ENCODE measurements around the gene PANK1.

PANK1 gene

DNA sequence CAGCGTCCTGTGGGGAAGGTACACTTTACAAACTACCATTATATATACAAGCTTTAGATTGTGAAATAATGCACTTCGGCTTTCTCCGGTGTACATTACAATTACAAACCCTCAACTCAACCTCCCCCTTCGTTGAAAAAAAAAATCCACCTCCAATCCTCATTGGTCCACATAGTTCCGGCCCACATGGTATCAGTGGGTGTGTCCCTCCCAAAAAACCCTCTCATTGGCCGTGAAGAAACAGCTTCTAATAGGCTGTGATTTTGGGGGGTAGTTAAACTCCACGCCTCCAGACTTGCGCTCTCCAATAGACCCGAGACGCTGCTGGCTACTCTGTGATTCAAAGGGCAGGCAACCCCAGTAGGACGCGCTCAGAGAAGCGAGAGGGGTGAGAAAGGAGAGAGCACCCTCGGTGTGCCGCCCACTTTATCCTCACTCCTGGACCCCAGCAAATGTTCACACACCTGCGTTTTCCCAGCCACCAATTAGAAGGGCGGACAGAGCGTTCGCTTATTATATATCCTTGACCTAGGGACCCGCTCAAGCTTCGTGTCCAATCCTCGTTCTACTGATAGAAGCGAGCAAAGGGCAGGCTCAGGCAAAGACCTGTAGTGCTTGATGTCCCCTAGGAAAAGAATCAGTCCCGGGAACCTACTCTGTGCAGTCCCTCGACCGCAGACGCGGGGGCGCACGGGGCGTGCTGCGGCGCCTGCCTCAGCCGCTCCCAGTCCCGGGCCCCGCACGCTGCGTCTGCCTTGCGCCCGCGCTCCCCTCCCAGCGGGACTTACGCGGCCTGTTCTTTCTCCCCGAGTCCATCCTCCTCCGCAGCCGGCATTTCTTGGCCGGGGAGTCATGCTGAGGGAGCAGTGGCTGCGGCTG lies 991 bp downstream of the PANK1 start:
- TF ChIP-seq, protein P1, sequence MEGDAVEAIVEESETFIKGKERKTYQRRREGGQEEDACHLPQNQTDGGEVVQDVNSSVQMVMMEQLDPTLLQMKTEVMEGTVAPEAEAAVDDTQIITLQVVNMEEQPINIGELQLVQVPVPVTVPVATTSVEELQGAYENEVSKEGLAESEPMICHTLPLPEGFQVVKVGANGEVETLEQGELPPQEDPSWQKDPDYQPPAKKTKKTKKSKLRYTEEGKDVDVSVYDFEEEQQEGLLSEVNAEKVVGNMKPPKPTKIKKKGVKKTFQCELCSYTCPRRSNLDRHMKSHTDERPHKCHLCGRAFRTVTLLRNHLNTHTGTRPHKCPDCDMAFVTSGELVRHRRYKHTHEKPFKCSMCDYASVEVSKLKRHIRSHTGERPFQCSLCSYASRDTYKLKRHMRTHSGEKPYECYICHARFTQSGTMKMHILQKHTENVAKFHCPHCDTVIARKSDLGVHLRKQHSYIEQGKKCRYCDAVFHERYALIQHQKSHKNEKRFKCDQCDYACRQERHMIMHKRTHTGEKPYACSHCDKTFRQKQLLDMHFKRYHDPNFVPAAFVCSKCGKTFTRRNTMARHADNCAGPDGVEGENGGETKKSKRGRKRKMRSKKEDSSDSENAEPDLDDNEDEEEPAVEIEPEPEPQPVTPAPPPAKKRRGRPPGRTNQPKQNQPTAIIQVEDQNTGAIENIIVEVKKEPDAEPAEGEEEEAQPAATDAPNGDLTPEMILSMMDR (IDR thresholded peaks at IDR 0.05) = no peak

GRCh38 chr10:89643431-89643811 lies 1.6 kb downstream of the PANK1 start:
- TF ChIP-seq, protein P1 (IDR thresholded peaks at IDR 0.05) = no peak

- TF ChIP-seq, protein P1 (IDR thresholded peaks at IDR 0.05) = no peak
These were observed 2.8 kb downstream of the PANK1 start for GRCh38 chr10:89642193-89642592.

DNA sequence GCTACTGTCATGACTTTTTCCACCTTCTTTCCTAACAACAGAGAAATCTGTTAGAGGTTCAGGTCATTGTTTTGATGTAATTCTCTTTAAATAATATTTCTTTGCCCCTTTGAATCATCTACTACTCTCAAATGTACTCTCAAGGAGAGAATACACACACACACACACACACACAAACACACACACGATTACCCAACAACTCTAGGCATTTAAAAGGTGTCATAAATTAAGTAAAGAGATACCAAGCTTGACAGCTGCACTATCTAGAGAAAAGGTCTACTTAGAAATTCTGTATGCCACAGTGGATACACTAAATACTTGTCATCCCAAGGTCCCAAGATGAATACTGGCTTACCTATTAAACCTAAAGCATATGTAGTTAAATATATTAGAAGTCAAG lies 4.8 kb downstream of the PANK1 start:
- TF ChIP-seq, protein P1 (IDR thresholded peaks at IDR 0.05) = no peak

DNA sequence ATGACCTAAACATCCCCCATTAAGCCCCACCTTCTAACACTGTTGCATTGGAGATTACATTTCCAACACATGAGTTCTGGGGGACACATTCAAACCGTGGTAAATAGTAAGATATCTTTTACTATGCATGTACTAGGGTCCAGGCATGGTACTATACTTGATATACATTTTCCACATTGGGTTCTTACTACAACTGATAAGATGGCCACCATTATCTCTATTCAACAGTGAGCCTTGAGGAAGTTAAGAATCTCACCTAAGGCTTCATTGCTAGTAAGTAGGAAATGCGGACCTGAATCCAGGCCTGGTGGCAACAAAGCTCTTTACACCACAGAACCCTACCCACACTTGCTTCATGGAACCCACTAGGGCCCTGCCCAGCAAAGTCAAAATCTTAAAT lies 5.7 kb downstream of the PANK1 start:
- TF ChIP-seq, protein P1 (IDR thresholded peaks at IDR 0.05) = no peak

GRCh38 chr10:89637113-89637512 lies 7.9 kb downstream of the PANK1 start:
- TF ChIP-seq, protein P1 (IDR thresholded peaks at IDR 0.05) = no peak

- TF ChIP-seq, protein P1 (IDR thresholded peaks at IDR 0.05) = no peak
These were observed 10.4 kb downstream of the PANK1 start for GRCh38 chr10:89634637-89635036.

Measured in LNCAP (cell line).